ENCODE measurements around the gene ASPSCR1. TPM values are rescaled to one million over a fixed set of nuclear protein-coding genes. Genes with fewer than 3 reads are reported as not detected.

Gene ASPSCR1
- total and polyA plus RNA-seq, 2 of the 4 experiments (the other 2 are of a cell fraction) = 7.2 to 17.2 TPM

- H3K23ac ChIP-seq (ENCODE audit: low read depth, low read length) = no peak overlapping the region
- H3K18ac ChIP-seq (ENCODE audit: low read depth, low read length) = no peak overlapping the region
- no peak overlapping the region for H3K9ac ChIP-seq (ENCODE audit: low read depth, low read length)
- DNase-seq = no peak
- peaks cover 5% of the 10 kb centered on the region for H3K9me1 ChIP-seq (ENCODE audit: insufficient read depth, low read length)
- H2BK120ac ChIP-seq (ENCODE audit: low read depth, low read length) = no peak overlapping the region
- no peak overlapping the region for H4K5ac ChIP-seq (ENCODE audit: low read depth, low read length)
- dilution Hi-C loops (cut with HindIII; ENCODE audit: low sequenced_read_pairs, unreplicated experiment) = no loop called here
- no peak overlapping the region for H3K4me3 ChIP-seq (ENCODE audit: insufficient read depth, low read depth, low read length)
- peak overlapping the region; percentile 42 for H2AK9ac ChIP-seq (replicated peaks; ENCODE audit: low read depth, low read length, poor library complexity)
- H3K27me3 ChIP-seq (ENCODE audit: control insufficient read depth, insufficient read depth, low read length) = no peaks in the 10 kb centered on the region
- intact Hi-C loops (cut with micrococcal nuclease) = no loop called here
- H3K27ac ChIP-seq (ENCODE audit: insufficient read depth, low read length) = no peak overlapping the region
- H3K9me3 ChIP-seq (ENCODE audit: control insufficient read depth, insufficient read depth, low read length) = no peaks in the 10 kb centered on the region
- no peak overlapping the region for H2BK15ac ChIP-seq (ENCODE audit: low read depth, low read length)
- H3K4me2 ChIP-seq (ENCODE audit: low read depth, low read length) = no peak overlapping the region
- CTCF ChIA-PET = no interaction called here
- H3K36me3 ChIP-seq (ENCODE audit: control insufficient read depth, insufficient read depth, low read length) = peaks cover 59% of the 10 kb centered on the region
- no peak overlapping the region for H2AK5ac ChIP-seq (ENCODE audit: low read depth, low read length)
- H4K8ac ChIP-seq (ENCODE audit: low read depth in 2 of 2, low read length in 2 of 2) = no peak overlapping the region
- H2BK20ac ChIP-seq (ENCODE audit: low read depth, low read length) = no peak overlapping the region
- in situ Hi-C loops (cut with MboI; ENCODE audit: low sequenced_read_pairs) = no loop called here
- no peak for TF ChIP-seq NFE2L2 (IDR thresholded peaks at IDR 0.05; ENCODE audit: low read depth, low read length)
- 83% methylated on average over 6 of the region's 26 CpGs; no CpG with 5 or more reads in 1 of the 2 experiments for WGBS, 2 experiments (ENCODE audit: extremely low coverage in 2 of 2, insufficient read length in 1 of 2)
- no peak overlapping the region for H3K4ac ChIP-seq (ENCODE audit: low read depth, low read length)
- no TSS peak for BruUV-seq (replicated peaks)
- no peak overlapping the region for H4K91ac ChIP-seq (ENCODE audit: insufficient read depth, low read depth, low read length)
- peaks cover 15% of the 10 kb centered on the region for H3K4me1 ChIP-seq (ENCODE audit: control insufficient read depth, insufficient read depth, low read length)
- peaks cover 4% of the 10 kb centered on the region for H4K20me1 ChIP-seq (ENCODE audit: insufficient read depth, low read length)
- H3K14ac ChIP-seq (replicated peaks; ENCODE audit: low read depth, low read length) = no peak overlapping the region
- H3K56ac ChIP-seq (ENCODE audit: extremely low read depth, insufficient read depth, low read length) = no peak overlapping the region
- POLR2A ChIA-PET (ENCODE audit: unreplicated experiment) = no interaction called here
- H2BK5ac ChIP-seq (ENCODE audit: low read depth, low read length, poor library complexity, severe bottlenecking) = no peak overlapping the region
- no peak overlapping the region for H2AFZ ChIP-seq (replicated peaks; ENCODE audit: low read length, poor library complexity)
- H3K79me1 ChIP-seq (ENCODE audit: low read depth in 1 of 2, low read length in 2 of 2) = peaks cover 12 to 37% of the 10 kb centered on the region in 2 experiments
- no peak for ATAC-seq (ENCODE audit: low read depth)
Observed at GRCh38 chr17:82055023-82055964, 77.9 kb downstream of the ASPSCR1 start.
